C1 segment of cervical spinal cord (tissue), 14 donors: ENCODE results near the gene CORO2A.
A peak's percentile ranks its signal among the peaks of the same experiment; 100 is the strongest.
"Not testable (repeated sequence)": the region's sequence is repeated elsewhere in the genome, so short reads cannot be mapped to it uniquely, and the experiment has no call there.

Experiments
- DNase-seq, 14 donors: peaks; one replicate each; lab custom pipeline; 2025; lab: John Stamatoyannopoulos, UW

Gene CORO2A

DNA sequence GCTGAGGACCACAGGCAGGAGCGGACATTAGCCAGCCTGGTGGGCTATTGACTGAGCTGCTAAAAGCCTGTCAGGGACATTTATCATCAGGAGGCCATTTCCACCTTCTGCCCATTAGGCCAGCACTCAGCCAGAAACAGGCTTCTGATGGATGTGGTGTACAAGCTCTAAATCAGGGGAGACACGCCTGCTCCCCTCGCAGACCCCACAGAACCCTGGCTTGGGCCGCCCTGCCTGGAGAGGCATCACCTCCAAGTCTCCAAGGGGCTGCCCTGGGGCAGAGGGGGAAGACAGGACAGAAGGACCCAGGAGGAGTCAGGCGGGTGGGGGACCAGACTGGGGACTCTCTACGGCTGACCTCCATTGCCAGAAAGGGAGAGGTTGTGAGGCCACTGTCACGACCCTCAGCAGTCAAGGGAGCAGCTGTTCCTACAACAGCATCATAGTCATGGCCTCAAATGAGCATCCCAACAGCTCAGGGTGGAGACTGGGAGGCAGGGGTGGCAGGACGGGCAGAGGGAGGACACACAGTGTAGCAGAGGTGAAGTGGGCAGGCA is 49.4 kb downstream of the CORO2A start:
- no peak for DNase-seq

GRCh38 chr9:98142182-98142907 is 50.1 kb downstream of the CORO2A start:
- peak in 6 of 14 donors; percentile 9 to 34 (median 12) for DNase-seq

- no peak for DNase-seq
These were observed 51.9 kb downstream of the CORO2A start for GRCh38 chr9:98140503-98140902.

- no peak for DNase-seq
These were observed 55.9 kb downstream of the CORO2A start for GRCh38 chr9:98136489-98136888.

- no peak for DNase-seq
These were observed 56.5 kb downstream of the CORO2A start for GRCh38 chr9:98135938-98136337.

DNA sequence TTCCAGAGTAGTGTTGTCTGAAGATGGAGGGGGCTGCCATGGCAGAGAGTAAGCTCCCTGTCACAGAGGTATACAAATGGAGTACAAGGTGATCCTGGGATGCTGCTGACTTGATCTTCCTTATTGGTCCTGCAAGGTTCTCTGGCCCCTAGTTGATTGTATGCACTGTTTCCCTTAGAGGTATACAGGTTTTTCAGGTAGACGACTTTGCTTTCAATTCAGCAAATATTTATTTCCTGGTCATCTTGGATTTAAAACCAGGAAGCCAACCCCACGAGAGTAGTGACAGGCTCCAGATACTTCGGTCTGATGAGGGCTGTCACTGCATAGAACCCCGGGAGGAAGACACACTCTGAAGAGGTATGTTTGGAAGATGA is 56.9 kb downstream of the CORO2A start:
- DNase-seq, result no peak

DNA sequence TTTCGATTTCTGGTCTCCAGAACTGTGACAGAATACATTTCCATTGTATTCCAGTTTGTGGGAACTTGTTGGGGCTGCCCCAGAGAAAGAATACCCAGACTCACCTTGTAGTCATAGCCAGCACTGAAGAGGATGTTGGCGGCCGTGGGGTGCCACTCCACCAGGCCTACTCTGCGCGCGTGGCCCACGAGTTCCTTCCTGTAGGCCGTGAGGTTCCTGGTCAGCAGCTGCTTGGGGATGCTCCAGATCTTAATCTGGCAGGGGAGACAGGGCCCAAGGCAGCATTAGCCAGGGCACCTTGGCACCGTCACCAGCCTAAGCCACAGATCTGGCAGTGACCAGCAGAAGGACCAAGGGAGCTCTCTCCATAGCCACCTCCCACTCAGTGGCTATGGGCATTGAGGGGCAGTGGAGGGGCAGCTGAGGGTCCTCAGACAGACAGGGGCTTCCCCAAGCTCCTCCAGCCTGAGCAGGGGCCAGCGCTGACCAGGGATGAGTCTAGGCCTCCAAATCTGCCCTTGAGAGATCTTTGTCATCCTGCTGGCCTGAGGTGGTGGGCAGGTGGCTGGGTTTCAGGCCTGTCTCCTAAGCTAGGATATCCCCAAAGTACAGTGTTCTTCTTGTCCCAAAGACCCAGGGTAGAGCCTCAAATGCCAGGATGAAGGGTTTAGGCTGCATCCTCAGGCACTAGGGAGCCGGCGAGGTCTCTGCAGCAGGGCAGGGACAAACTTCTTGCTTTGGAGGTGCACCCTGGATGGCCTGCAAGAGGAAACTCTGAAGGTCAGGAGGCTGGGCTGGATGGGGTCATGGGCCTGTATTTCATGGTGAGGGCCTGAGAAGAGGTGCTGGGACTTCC is 57.5 kb downstream of the CORO2A start:
- no peak for DNase-seq

DNA sequence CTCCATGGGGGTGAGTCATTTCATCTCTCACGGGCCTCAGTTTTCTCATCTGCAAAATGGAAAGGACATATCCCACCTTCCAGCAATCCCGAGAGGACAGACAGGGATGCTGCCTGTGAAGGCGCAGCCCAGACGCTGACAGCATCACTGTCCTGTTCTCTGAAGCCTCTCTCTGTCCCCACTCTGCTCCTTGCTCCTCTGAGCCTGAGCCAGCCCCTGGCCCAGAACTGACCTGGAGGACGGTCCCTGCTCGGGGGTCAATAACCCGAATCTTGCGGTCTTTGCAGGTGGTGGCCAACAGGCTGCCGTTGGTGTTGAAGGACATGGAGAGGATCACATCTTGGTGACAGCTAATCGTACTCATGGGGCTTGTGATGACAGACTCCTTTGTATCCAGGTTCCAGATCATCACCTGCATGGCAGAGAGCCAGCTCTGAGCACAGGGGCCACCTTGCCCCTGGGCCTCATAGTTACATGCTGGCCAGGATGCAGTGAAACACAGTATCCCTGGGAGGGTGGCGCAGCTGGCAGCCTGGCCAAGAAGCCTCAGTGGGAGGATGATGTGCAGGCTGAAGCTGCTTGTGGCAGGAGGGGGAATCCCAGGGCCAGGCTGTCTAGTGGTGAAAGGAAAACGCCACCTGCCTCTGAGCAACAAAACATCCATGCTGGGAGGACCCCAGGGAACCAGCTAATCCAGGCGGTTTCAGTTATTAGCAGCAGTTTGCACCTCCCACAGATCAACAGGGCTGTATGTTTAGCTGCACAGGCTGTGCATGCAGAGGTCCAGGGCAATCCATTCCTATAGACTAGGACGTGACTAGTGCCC is 59.4 kb downstream of the CORO2A start:
- no peak for DNase-seq

GRCh38 chr9:98132158-98132557 is 60.3 kb downstream of the CORO2A start:
- DNase-seq, result no peak

- DNase-seq, result no peak
These were observed 61.7 kb downstream of the CORO2A start for GRCh38 chr9:98130576-98131228.

DNA sequence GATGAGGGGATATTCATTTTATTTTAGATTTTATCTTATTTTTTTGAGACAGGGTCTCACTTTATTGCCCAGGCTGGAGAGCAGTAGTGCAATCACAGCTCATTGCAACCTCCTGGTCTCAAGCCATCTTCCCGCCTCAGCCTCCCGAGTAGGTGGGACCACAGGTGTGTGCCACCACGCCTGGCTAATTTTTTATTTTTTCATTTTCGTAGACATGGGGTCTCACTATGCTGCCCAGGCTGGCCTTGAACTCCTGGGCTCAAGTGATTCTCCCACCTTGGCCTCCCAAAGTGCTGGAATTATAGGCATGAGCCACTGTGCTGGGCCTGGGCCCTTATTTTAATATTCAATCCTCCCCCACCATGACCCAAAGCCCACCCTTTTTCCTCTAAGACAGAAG is 62.4 kb downstream of the CORO2A start:
- DNase-seq, result not testable (repeated sequence)

GRCh38 chr9:98129451-98129881 is 63.0 kb downstream of the CORO2A start:
- peak in 2 of 14 donors; percentile 11 to 18 for DNase-seq

GRCh38 chr9:98128316-98128715 is 64.1 kb downstream of the CORO2A start:
- DNase-seq, result no peak

- no peak for DNase-seq
These were observed 65.2 kb downstream of the CORO2A start for GRCh38 chr9:98127226-98127625.

DNA sequence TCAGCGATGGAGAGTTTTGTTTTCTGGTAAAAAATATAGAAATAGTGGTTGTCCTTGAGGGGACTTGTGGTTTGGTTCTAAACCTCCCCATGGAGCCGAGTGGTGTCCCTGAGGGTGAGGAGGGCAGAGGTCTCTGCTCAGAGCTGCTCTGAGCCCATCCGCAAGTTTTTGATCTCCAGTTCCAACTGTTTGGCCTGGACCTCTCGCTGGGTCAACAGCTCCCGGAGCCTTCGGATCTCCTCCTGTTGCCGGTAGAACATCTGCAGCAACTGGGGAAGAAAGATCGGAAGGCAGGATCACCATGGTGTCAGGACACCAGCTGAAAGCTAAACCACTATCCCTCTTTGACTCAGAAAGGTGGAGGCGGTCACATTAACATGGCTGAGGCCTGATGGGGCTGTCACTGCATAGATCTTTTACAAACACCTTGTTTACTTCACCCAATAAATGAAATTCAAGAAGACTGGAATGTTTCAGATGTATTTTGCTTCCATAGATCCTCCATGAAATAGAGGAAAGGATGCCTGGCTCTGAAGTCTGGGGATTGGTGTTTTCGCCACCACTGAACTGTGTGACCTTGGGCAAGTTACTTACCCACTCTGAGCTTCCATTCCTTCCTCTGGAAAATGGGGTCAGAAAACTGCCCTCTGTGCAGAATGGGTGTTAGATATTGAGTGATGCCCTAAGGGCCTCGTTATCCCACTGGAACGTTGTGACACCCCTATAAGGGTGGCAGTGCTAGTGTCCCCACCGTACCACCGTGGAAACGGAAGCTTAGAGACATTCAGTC is 67.6 kb downstream of the CORO2A start:
- DNase-seq, result no peak

GRCh38 chr9:98124091-98124490 is 68.3 kb downstream of the CORO2A start:
- not testable (repeated sequence) for DNase-seq

DNA sequence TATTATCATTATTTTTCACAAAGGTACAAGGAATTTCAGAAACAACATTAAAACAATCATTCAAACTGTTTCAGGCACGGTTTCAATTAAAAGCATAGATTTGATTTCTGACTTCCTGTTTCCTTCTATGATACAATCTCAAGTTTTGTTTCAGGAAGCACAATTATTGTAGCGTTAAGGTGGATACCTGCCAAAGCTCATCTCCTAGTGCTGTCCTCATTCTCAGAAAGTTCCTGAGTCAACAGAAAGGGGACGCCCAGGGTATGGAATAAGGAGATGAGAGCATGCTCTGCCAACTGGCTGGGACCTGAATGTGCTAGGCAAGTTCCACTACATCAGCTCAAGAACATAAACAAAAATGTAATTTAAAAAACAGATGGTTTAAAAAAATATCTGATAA is 71.4 kb downstream of the CORO2A start:
- no peak for DNase-seq

DNA sequence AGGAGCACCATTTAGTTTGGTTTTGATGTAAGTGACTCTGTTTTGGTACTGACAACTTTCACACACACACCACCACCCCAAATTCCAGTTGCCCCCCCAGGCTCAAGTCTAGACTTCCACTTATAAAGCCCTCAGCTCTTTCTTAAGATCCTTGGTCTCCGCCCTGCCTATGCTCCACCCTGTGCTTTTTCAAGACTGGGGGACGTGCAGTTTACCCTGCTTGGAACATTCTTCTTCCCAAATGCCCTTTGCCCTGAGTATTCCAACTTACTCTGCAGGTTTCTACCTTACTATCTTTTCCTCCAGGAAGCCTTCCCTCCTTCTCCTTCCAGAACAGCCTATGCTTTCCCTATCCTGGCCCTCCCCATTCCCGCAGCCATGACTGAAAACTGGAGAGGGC is 72.0 kb downstream of the CORO2A start:
- DNase-seq, result no peak

GRCh38 chr9:98118640-98119601 is 73.5 kb downstream of the CORO2A start, which contains the start of gene TRIM14:
Gene TRIM14, minus strand, starts transcription at chr9:98119222. Its CDS starts 34 bp downstream, at chr9:98119188.
- DNase-seq, result peak in 5 of 14 donors; percentile 31 to 54 (median 37)
